Heart left ventricle (tissue), 16 donors: ENCODE results near the gene LBP. TPM values are rescaled to one million over a fixed set of nuclear protein-coding genes. Genes with fewer than 3 reads are reported as not detected.
"Not testable (repeated sequence)": the region's sequence is repeated elsewhere in the genome, so short reads cannot be mapped to it uniquely, and the experiment has no call there.

Experiments used
- ATAC-seq, 4 donors: fragments of 200-7000 bp; cut with Tn5 transposase; one replicate each; pipeline ENCODE4 v1.9.1; 2020 to 2022; ENCODE audit warnings: moderate library complexity in 4 of 4, mild to moderate bottlenecking in 3 of 4, moderate number of reproducible peaks in 1 of 4
- DNase-seq, 5 donors: peaks; one replicate each; pipeline ENCODE4 v3.0.0-alpha.2; 2020
- H3K27ac ChIP-seq, 12 donors: fragments of 200-600 bp; sonication (generic) in 4 of 12; one replicate each; pipeline versions ENCODE4 v1.5.0 to v1.8.0; 2016 to 2022; ENCODE audit warnings: mild to moderate bottlenecking in 2 of 12
- H3K27me3 ChIP-seq, 9 donors: fragments of 200-600 bp; sonication (generic) in 2 of 9; one replicate each; pipeline versions ENCODE4 v1.5.1 to v1.8.0; 2016 to 2022; ENCODE audit warnings: mild to moderate bottlenecking in 3 of 9
- H3K36me3 ChIP-seq, 9 donors: fragments of 200-600 bp; sonication (generic) in 2 of 9; one replicate each; pipeline versions ENCODE4 v1.5.0 to v1.8.0; 2018 to 2022; ENCODE audit warnings: mild to moderate bottlenecking in 2 of 9
- H3K4me1 ChIP-seq, 12 donors: fragments of 200-600 bp; sonication (generic) in 4 of 12; one replicate each; pipeline versions ENCODE4 v1.5.0 to v1.8.0; 2016 to 2022; ENCODE audit warnings: mild to moderate bottlenecking in 3 of 12
- H3K4me3 ChIP-seq, 12 donors: fragments of 200-600 bp; sonication (generic) in 4 of 12; one replicate each; pipeline versions ENCODE4 v1.5.0 to v1.8.0; 2017 to 2022; ENCODE audit warnings: mild to moderate bottlenecking in 9 of 12, moderate library complexity in 4 of 12
- H3K9me3 ChIP-seq, 12 donors: fragments of 200-600 bp; sonication (generic) in 4 of 12; one replicate each; pipeline versions ENCODE4 v1.5.0 to v1.8.0; 2016 to 2022; ENCODE audit warnings: mild to moderate bottlenecking in 1 of 12
- CTCF ChIP-seq, 12 donors: fragments of 200-600 bp; sonication (generic) in 4 of 12; IDR thresholded peaks; one replicate each; pipeline versions ENCODE4 v1.5.0 to v1.8.0; 2018 to 2022; ENCODE audit warnings: antibody characterized with exemption in 12 of 12, mild to moderate bottlenecking in 5 of 12
- POLR2A ChIP-seq, 2 donors: fragments of 450-650 bp; IDR thresholded peaks; one replicate each; pipeline ENCODE4 v1.6.1; 2017; ENCODE audit warnings: antibody characterized with exemption in 2 of 2, mild to moderate bottlenecking in 2 of 2, moderate library complexity in 2 of 2
- WGBS, 4 donors: extraction: QIAGEN DNeasy Blood & Tissue Kit in 2 of 4; methylation state at CpG; one replicate each; pipeline versions ENCODE4 v1.1.5 to v1.1.7; 2013 to 2018; 5-methylcytosine and 5-hydroxymethylcytosine counted together
- intact Hi-C, 10 donors: fragments of 100-400 bp; cut with DNase I; formaldehyde crosslinking; loops; one replicate each; pipeline versions ENCODE4 v1.11.1 to v1.14.2; 2022
- polyA plus RNA-seq, 2 donors: library from polyadenylated mRNA; stranded (reverse); fragments of 200-250 nt; gene quantifications; one replicate each; pipeline ENCODE4 v1.2.3, GENCODE V29; 2013
- total RNA-seq, 9 donors: library from RNA; depleted of rRNA in 2 of 9; stranded (reverse); fragments of >200 nt in 2 of 9; fragmentation: NEBNext Ultra II Directional in 3 of 9; extraction: Animal tissue kit (Norgen Biotek cat#: 25700) in 3 of 9; gene quantifications; one replicate each; pipeline versions ENCODE4 v1.1.0 to v1.2.4, GENCODE V29; 2016 to 2023
- donor health status: ischemic (EF 13 %, LVEDD 7.1; RV severe dilation, severe dysfunction).
- donor health status: healthy with polysubstance abuse.
- donor health status: DM: no; HTN: yes; CAD: no.
- donor health status: DM: no; HTN: no; CAD: no.
- donor health status: ischemic (EF 25% LVEDD 6.9; RV normal size, moderate dysfunction).
- donor health status: ischemic (EF 25% LVEDD 5.7; RV mildly dilated, moderate dysfunction).
- donor health status: healthy.
- donor health status: DM: yes; HTN: yes; CAD: no.
- donor health status: ischemic (EF 35%, LVEDD 5.7; RV mildly dilated, moderate dysfunction).
- donor health status: nonischemic (EF 11% LVEDD 7.7; RV severe dilation, severe dysfunction).
- donor health status: DM: yes; HTN: yes; CAD: no.
- donor health status: PGD.
- donor health status: ischemic (EF 29% LVEDD 5.4; RV normal size, mild dysfunction).
- donor health status: nonischemic (EF 23%, LVEDD 6.1; RV moderate dilation, normal function).

LBP gene
- total and polyA plus RNA-seq, 11 donors: 0.15 to 1.2 (median 0.39) TPM; not detected in 5

- no peak for ATAC-seq
- 91 to 96% (median 96%) methylated on average over 18 to 29 of the region's 29 CpGs for WGBS, 4 donors
Measured at GRCh38 chr20:38407321-38407720, 61.0 kb downstream of the LBP start.

DNA sequence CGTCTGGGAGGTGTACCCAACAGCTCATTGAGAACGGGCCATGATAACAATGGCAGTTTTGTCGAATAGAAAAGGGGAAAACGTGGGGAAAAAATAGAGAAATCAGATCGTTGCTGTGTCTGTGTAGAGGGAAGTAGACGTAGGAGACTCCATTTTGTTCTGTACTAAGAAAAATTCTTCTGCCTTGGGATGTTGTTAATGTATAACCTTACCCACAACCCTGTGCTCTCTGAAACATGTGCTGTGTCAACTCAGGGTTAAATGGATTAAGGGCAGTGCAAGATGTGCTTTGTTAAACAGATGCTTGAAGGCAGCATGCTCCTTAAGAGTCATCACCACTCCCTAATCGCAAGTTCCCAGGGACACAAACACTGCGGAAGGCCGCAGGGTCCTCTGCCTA, 61.5 kb downstream of the LBP start:
- peaks cover 0 to 19% (median 0%) of the 10 kb centered on the region in 9 donors for H3K36me3 ChIP-seq
- not testable (repeated sequence) for H3K27me3 ChIP-seq, H3K4me1 ChIP-seq, DNase-seq, H3K4me3 ChIP-seq, ATAC-seq, H3K27ac ChIP-seq, H3K9me3 ChIP-seq
- intact Hi-C loops: loop anchor here in 9 of 10 donors (2.0 to 10.0 kb wide), 10 partner anchors 49 to 846 kb away; no protein-coding TSS in a partner anchor
- WGBS, 4 donors: 85 to 91% (median 88%) methylated on average over 6 to 9 of the region's 9 CpGs

More at GRCh38 chr20:38407321-38407720, 61.0 kb downstream of the LBP start:
- DNase-seq: no peak
- H3K27ac ChIP-seq: no peak overlapping the region
- intact Hi-C loops: loop anchor here in 9 of 10 donors (2.0 to 10.0 kb wide), 10 partner anchors 49 to 845 kb away; no protein-coding TSS in a partner anchor
- H3K9me3 ChIP-seq: no peaks in the 10 kb centered on the region
- peaks cover 0 to 2% (median 0%) of the 10 kb centered on the region in 12 donors for H3K4me1 ChIP-seq
- H3K4me3 ChIP-seq: no peak overlapping the region
- TF ChIP-seq CTCF (IDR thresholded peaks at IDR 0.05) (no peak), POLR2A (IDR thresholded peaks at IDR 0.05) (no peak)
- H3K36me3 ChIP-seq: peaks cover 0 to 14% (median 0%) of the 10 kb centered on the region in 9 donors
- H3K27me3 ChIP-seq: no peaks in the 10 kb centered on the region

DNA sequence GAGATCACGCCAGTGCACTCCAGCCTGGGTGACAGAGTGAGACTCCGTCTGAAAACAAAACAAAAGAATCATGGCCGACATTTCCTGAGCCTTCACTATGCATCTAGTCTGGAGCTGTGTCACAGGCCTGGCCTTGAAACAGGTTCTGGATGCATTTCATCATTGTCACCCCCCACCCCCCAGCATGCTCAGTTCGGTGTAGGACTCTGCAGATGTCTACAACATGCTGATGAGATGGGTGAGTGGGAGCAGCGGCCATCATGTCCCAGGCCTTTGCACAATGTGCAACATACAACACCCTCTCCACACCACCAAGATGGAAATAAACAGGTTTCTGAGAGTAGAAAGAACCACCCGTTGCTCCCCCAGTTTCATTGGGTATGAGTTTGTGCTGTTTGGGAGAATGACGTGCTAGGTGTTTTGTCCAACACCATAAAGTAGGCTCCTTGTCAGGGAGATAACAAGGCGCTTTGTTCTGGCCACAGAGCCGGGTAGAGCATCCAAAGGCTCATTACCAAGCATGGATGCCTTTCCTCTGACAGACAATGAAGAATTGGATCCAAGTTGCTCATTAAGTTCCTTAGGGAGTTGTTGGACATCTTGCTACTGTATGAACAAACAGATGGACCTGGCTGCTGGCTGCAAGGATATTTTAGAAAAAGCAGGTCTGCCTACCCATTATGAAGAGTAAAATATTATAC, 66.7 kb downstream of the LBP start:
- Histone ChIP-seq H3K27ac (no peak overlapping the region), H3K4me3 (no peak overlapping the region), H3K36me3 (peaks cover 0 to 58% (median 6%) of the 10 kb centered on the region in 9 donors), H3K9me3 (no peaks in the 10 kb centered on the region), H3K27me3 (no peaks in the 10 kb centered on the region), H3K4me1 (peaks cover 0 to 3% (median 0%) of the 10 kb centered on the region in 12 donors)
- 82 to 85% (median 82%) methylated on average over 9 of the region's 9 CpGs for WGBS, 4 donors
- DNase-seq: no peak
- TF ChIP-seq CTCF (IDR thresholded peaks at IDR 0.05) (no peak), POLR2A (IDR thresholded peaks at IDR 0.05) (no peak)
- ATAC-seq: peak in 1 of 4 donors; percentile 16
- intact Hi-C loops: loop anchor here in 3 of 10 donors (1.0 to 10.0 kb wide), 3 partner anchors 14 to 368 kb away; no protein-coding TSS in a partner anchor

GRCh38 chr20:38414769-38415450, 68.6 kb downstream of the LBP start:
- DNase-seq (no peak), ATAC-seq (no peak)
- no peak for TF ChIP-seq CTCF (IDR thresholded peaks at IDR 0.05)
- no peak for TF ChIP-seq POLR2A (IDR thresholded peaks at IDR 0.05)
- Histone ChIP-seq H3K27me3 (no peaks in the 10 kb centered on the region), H3K4me1 (peaks cover 0 to 13% (median 7%) of the 10 kb centered on the region in 12 donors), H3K36me3 (peaks cover 0 to 77% (median 21%) of the 10 kb centered on the region in 9 donors), H3K27ac (no peak overlapping the region), H3K4me3 (no peak overlapping the region), H3K9me3 (no peaks in the 10 kb centered on the region)
- intact Hi-C loops: loop anchor here in 2 of 10 donors (10.0 kb wide), 2 partner anchors 190 to 370 kb away; no protein-coding TSS in a partner anchor
- 92 to 96% (median 94%) methylated on average over 14 of the region's 14 CpGs for WGBS, 4 donors
